Bone marrow (tissue), 2 donors: ENCODE data around the gene OR2M7.
A peak's percentile ranks its signal among the peaks of the same experiment; 100 is the strongest.
"Not testable (repeated sequence)": the region's sequence is repeated elsewhere in the genome, so short reads cannot be mapped to it uniquely, and the experiment has no call there.

ENCODE experiments used
- DNase-seq, 2 donors: peaks; one replicate each; lab custom pipeline; 2025; lab: John Stamatoyannopoulos, UW

The OR2M7 gene

GRCh38 chr1:248324468-248324867 lies at the start of gene OR2M7:
OR2M7 (minus strand) TSS chr1:248324568; CDS start chr1:248324568, 0 bp downstream.
- no peak for DNase-seq

- no peak for DNase-seq
Observed at GRCh38 chr1:248373761-248374160, 49.4 kb upstream of the OR2M7 start.

- DNase-seq = no peak
Observed at GRCh38 chr1:248372394-248372793, 48.0 kb upstream of the OR2M7 start.

GRCh38 chr1:248366609-248367008 lies 42.2 kb upstream of the OR2M7 start:
- no peak for DNase-seq

- no peak for DNase-seq
Observed at GRCh38 chr1:248361121-248361715, 36.9 kb upstream of the OR2M7 start, which contains the start of gene OR2T4. OR2T4 (plus strand) TSS chr1:248361665; CDS start chr1:248361665, 0 bp downstream.

- no peak for DNase-seq
Observed at GRCh38 chr1:248359415-248359814, 35.0 kb upstream of the OR2M7 start.

GRCh38 chr1:248348475-248348874 lies 24.1 kb upstream of the OR2M7 start, which contains the start of gene OR14C36:
OR14C36 (plus strand) TSS chr1:248348775; CDS start chr1:248348775, 0 bp downstream.
- no peak for DNase-seq

- DNase-seq = no peak
Observed at GRCh38 chr1:248343451-248343850, 19.1 kb upstream of the OR2M7 start.

GRCh38 chr1:248316796-248317195 lies 7.6 kb downstream of the OR2M7 start:
- no peak for DNase-seq

GRCh38 chr1:248306740-248307139 lies 17.6 kb downstream of the OR2M7 start:
- not testable (repeated sequence) for DNase-seq

- DNase-seq = no peak
Observed at GRCh38 chr1:248306103-248306502, 18.3 kb downstream of the OR2M7 start.

GRCh38 chr1:248305672-248306071 lies 18.7 kb downstream of the OR2M7 start:
- not testable (repeated sequence) for DNase-seq

GRCh38 chr1:248303324-248303723 lies 21.0 kb downstream of the OR2M7 start, which contains the start of gene OR2T12:
OR2T12 (minus strand) TSS chr1:248303424; CDS start chr1:248295578, 7,846 bp downstream.
- no peak for DNase-seq

- peak in 1 of 2 donors; percentile 43 for DNase-seq
Observed at GRCh38 chr1:248288391-248288790, 36.0 kb downstream of the OR2M7 start.

GRCh38 chr1:248277876-248278275 lies 46.5 kb downstream of the OR2M7 start, which contains the start of gene OR2T33:
OR2T33 (minus strand) TSS chr1:248277976; CDS start chr1:248273814, 4,162 bp downstream.
- DNase-seq = no peak
